ENCODE data around the gene MAPK14.

- TF ChIP-seq CEBPB (IDR thresholded peaks at IDR 0.05) (no peak), TAF1 (IDR thresholded peaks at IDR 0.05; ENCODE audit: low read depth) (no peak), YY1 (IDR thresholded peaks at IDR 0.05; ENCODE audit: low read depth) (no peak)
Observed at GRCh38 chr6:36015666-36016065, 11.9 kb upstream of the MAPK14 start.

Data from Ishikawa (cell line).